Stimulated activated CD4-positive, alpha-beta T cell treated with anti-CD3 and anti-CD28 coated beads, Interleukin-2, amount 100 ng/mL, for 24 hours (primary cell): ENCODE data around the gene DCAF8L2.
"Not testable (repeated sequence)": the region's sequence is repeated elsewhere in the genome, so short reads cannot be mapped to it uniquely, and the experiment has no call there.

Experiments used
- DNase-seq, 2 donors: peaks; one replicate each; pipeline ENCODE4 v3.0.0-alpha.2; 2020

DCAF8L2 gene

GRCh38 chrX:27680726-27681125 lies 90.6 kb downstream of the DCAF8L2 start:
- no peak for DNase-seq

DNA sequence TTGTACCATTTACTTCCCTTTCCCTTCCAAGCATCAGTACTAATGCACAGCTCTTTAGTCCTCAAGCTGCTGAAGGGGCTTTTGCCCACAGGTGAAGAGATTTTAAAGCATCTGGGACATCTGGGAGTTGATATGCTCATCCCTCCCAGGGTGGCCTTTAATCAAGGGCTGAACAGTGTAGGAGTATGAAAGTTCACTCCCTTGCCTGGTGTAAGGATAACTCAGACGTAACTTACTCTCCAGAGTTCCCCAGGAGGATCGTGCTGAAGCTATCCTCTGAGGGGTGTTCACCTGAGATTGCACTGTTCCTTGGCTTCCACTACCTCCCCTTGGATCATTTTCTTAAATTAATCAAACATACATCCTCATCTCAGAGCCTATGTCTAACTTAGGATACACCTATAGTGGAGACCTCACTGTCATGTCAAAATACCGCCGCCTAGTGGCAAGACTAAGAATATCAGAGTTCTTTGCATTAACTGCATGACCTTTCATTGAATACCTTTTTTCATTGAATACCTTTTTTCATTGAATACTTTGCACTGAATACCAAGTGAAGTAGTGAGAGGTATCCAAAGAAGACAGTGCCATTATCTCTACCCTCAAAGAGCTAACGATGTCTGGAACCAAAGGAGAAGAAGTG lies 93.5 kb downstream of the DCAF8L2 start:
- not testable (repeated sequence) for DNase-seq

GRCh38 chrX:27694667-27695066 lies 104.5 kb downstream of the DCAF8L2 start:
- no peak for DNase-seq

DNA sequence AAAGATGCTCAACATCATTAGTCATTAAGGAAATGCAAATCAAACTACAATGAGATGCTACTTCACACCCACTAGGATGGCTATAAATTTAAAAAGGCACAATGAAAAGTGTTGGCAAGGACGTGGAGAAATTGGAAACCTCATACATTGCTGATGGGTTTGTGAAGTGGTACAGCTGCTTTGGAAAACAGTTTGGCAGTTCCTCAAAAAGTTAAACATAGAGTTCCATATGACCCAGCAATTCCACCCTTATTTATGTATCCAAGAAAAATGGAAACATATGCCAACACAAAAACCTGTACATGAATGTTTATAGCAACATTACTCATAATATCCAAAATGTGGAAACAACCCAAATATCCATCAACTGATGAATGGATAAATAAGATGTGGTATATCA lies 116.4 kb downstream of the DCAF8L2 start:
- DNase-seq = no peak

DNA sequence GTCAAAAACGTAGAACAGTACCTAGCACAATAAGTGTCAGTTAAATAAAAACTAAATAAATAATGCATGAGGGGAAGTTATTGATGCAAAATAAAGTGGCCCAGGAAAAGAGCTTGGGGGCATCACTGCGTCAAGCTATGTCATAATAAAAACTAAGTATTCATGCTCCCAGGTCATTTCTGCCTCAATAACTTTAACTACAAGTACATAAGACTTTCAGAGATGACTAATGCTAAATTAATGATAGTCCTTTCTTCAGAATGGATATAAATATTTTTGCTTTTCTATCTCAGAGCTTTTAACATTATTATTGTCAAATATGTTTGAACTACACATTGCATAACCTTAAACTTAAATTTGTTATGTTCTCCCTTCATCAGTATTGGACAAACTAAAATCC lies 125.5 kb downstream of the DCAF8L2 start:
- DNase-seq = no peak

DNA sequence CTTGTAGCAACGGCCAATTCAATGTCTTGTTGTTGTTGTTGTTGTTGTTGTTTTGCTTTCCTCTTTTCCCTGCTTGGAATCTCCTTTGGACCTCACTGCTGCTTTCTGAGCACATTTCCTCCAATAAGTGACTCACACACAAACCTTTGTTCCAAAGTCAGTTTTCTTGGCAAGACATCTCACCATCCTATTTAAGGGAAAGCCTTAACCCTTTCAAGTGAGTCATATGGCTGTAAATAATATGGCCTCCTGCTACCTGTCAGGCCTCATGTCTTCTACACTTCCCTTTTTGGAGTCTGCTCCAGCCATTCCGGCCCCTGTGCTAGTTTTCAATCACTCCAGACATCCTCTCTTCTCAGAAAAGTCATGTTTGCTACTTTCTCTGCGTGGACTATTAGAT lies 138.1 kb downstream of the DCAF8L2 start:
- no peak for DNase-seq

DNA sequence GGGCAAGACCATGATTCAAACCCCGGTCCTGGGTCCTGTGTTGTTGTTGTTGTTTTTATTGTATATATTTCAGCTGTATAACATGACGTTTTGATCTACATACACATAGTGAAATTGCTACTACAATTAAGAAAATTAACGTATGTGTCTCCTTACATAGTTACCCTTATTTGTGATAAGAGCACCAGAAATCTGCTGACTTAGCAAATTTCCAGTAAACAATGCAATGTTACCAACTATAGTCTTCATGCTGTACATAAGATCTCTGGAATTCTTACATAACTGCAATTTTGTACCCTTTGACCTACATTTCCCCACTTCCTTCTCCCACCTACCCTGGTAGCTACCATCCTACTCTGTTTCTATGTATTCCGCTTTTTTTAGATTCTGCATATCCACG lies 141.8 kb downstream of the DCAF8L2 start:
- no peak for DNase-seq

- no peak for DNase-seq
Observed at GRCh38 chrX:27735914-27736313, 145.8 kb downstream of the DCAF8L2 start.

GRCh38 chrX:27740933-27741332 lies 150.8 kb downstream of the DCAF8L2 start:
- DNase-seq = no peak

DNA sequence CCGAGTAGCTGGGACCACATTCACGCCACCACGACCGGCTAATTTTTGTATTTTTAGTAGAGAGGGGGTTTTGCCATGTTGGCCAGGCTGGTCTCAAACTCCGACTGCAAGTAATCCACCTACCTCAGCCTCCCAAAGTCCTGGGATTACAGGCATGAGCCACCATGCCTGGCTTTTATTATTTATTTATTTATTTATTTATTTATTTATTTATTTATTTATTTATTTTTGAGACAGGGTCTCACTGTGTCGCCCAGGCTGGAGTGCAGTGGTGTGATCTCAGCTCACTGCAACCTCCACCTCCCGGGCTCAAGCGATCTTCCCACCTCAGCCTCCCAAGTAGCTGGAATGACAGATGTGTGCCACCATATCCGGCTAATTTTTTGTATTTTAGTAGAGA lies 153.4 kb downstream of the DCAF8L2 start:
- not testable (repeated sequence) for DNase-seq

- no peak for DNase-seq
Observed at GRCh38 chrX:27746516-27746915, 156.4 kb downstream of the DCAF8L2 start.

GRCh38 chrX:27750298-27750697 lies 160.2 kb downstream of the DCAF8L2 start:
- not testable (repeated sequence) for DNase-seq

DNA sequence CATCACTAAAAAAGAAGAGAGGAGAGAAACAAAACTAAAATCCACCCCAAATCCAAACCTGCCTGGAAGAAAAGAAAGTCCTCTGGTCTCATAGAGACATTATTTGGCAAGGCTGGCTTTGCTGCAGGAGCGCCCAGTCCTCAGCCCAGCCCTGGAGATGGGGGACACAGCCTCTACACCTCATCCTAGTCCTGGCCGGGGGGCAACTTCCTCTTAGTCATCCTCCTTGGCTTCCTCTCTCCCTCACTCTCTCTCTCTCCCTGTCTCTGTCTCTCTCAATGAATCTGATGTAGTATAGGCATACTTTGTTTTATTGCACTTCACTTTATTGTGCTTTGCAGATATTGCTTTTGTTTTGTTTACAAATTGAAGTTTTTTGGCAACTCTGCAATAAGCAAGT lies 161.8 kb downstream of the DCAF8L2 start:
- no peak for DNase-seq

DNA sequence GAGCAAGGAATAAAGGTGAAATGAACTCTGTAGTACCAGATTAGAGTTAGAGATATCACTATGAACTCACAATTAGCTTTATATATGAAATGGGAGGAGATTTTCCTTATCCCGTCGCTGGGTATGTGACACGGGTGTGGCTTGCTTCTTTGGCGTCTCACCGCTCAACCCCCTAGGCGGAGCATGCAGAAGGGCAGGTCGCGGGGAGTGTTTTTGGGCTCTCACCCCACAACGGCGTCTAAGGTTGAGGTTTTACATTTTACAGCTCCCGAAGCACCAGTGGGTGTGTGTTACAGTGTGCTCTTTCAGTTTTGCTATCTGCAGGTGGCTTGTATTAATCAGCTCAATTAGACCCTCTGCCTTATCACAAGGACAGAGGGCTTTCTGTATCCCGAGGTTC lies 175.6 kb downstream of the DCAF8L2 start:
- no peak for DNase-seq

GRCh38 chrX:27767387-27767786 lies 177.2 kb downstream of the DCAF8L2 start:
- no peak for DNase-seq

DNA sequence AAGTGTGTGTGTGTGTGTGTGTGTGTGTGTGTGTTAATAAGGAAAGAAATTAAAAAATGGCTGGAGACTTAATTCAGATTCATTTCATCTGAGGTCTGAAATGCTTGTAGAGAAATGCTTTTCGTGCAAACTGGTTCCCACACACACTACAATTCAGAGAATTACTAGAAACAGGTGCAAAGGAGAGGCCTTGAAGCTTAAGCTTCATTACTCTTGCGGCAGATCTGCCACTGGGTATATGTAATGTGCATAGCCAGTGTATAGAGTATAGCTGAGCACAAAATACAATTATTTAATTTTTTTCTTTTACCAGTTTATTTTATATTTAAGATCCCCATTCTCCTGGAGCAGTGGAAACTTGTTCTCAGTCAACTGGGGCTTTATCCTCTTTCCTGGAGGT lies 185.8 kb downstream of the DCAF8L2 start:
- no peak for DNase-seq

DNA sequence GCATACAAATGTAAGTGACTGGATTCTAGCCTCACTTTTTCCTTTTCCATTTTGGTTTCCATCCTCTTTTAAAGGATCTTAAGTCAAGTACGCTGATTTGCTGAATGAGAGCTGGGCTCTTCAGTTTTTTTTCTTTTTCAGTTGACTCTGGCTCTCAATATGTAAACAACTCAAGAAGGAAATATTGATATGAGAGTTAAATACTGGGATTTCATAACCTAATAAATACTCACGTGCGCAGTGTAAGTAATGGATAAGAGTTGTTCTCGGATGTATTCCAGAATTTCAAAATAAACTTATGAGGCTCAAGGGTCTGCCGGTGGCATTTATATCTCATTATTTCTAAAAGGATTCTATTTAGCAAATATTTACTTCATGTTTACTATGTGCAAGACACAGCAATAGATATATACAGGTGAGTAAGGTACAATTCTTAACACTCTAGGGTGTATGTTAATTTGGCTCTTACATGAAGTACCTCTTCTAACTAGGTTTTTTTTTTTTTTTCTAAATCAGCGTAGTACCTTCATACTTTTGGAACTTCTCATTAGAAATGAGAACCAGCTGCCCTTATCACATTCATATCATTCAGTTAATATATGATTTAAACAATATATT lies 206.6 kb downstream of the DCAF8L2 start:
- no peak for DNase-seq

GRCh38 chrX:27797575-27797974 lies 207.4 kb downstream of the DCAF8L2 start:
- DNase-seq = no peak
